ENCODE results near the gene GABBR1. TPM values are rescaled to one million over a fixed set of nuclear protein-coding genes. Genes with fewer than 3 reads are reported as not detected.

Gene GABBR1
- total RNA-seq, 2 donors from 2014 or later = 19.4 to 30.7 TPM

GRCh38 chr6:29527564-29527963, 105.4 kb downstream of the GABBR1 start:
- H3K4me3 ChIP-seq = no peak overlapping the region
- no peaks in the 10 kb centered on the region for H3K4me1 ChIP-seq (replicated peaks)
- H3K27me3 ChIP-seq (replicated peaks; ENCODE audit: insufficient read depth) = no peaks in the 10 kb centered on the region
- intact Hi-C loops (cut with DNase I) = no loop called here
- no peaks in the 10 kb centered on the region for H3K36me3 ChIP-seq
- H3K27ac ChIP-seq = no peak overlapping the region
- 90% methylated on average over 2 of the region's 2 CpGs for WGBS
- no peak for DNase-seq (ENCODE audit: low spot score)
- no peaks in the 10 kb centered on the region for H3K9me3 ChIP-seq
- no peak for TF ChIP-seq POLR2A (IDR thresholded peaks at IDR 0.05)
- no peak for TF ChIP-seq POLR2AphosphoS5 (IDR thresholded peaks at IDR 0.05)
- TF ChIP-seq CTCF (IDR thresholded peaks at IDR 0.05) = no peak

- intact Hi-C loops (cut with DNase I) = no loop called here
- no peaks in the 10 kb centered on the region for H3K27me3 ChIP-seq (replicated peaks; ENCODE audit: insufficient read depth)
- H3K4me3 ChIP-seq = no peak overlapping the region
- no peak for TF ChIP-seq CTCF (IDR thresholded peaks at IDR 0.05)
- no peak for TF ChIP-seq POLR2A (IDR thresholded peaks at IDR 0.05)
- no peak for TF ChIP-seq POLR2AphosphoS5 (IDR thresholded peaks at IDR 0.05)
- H3K27ac ChIP-seq = no peak overlapping the region
- H3K36me3 ChIP-seq = no peaks in the 10 kb centered on the region
- WGBS = 78% methylated on average over 1 of the region's 1 CpG
- no peak for DNase-seq (ENCODE audit: low spot score)
- no peaks in the 10 kb centered on the region for H3K9me3 ChIP-seq
- no peaks in the 10 kb centered on the region for H3K4me1 ChIP-seq (replicated peaks)
These were observed 105.9 kb downstream of the GABBR1 start for GRCh38 chr6:29527126-29527525.

GRCh38 chr6:29525311-29525639, 107.7 kb downstream of the GABBR1 start:
- Histone ChIP-seq H3K27ac (no peak overlapping the region), H3K27me3 (replicated peaks; ENCODE audit: insufficient read depth) (no peaks in the 10 kb centered on the region), H3K36me3 (no peaks in the 10 kb centered on the region), H3K9me3 (no peaks in the 10 kb centered on the region), H3K4me3 (no peak overlapping the region), H3K4me1 (replicated peaks) (no peaks in the 10 kb centered on the region)
- TF ChIP-seq POLR2A (IDR thresholded peaks at IDR 0.05) (no peak), POLR2AphosphoS5 (IDR thresholded peaks at IDR 0.05) (no peak), CTCF (IDR thresholded peaks at IDR 0.05) (no peak)
- DNase-seq (ENCODE audit: low spot score) = no peak
- intact Hi-C loops (cut with DNase I) = no loop called here
- 2% methylated on average over 1 of the region's 1 CpG for WGBS

GRCh38 chr6:29524444-29525310, 108.3 kb downstream of the GABBR1 start:
- no peak for DNase-seq (ENCODE audit: low spot score)
- Histone ChIP-seq H3K4me3 (no peak overlapping the region), H3K27me3 (replicated peaks; ENCODE audit: insufficient read depth) (no peaks in the 10 kb centered on the region), H3K36me3 (no peaks in the 10 kb centered on the region), H3K4me1 (replicated peaks) (no peaks in the 10 kb centered on the region), H3K9me3 (no peaks in the 10 kb centered on the region), H3K27ac (no peak overlapping the region)
- 41% methylated on average over 7 of the region's 7 CpGs for WGBS
- intact Hi-C loops (cut with DNase I) = no loop called here
- TF ChIP-seq POLR2A (IDR thresholded peaks at IDR 0.05) (no peak), POLR2AphosphoS5 (IDR thresholded peaks at IDR 0.05) (no peak), CTCF (IDR thresholded peaks at IDR 0.05) (no peak)

GRCh38 chr6:29524044-29524443, 108.9 kb downstream of the GABBR1 start:
- Histone ChIP-seq H3K27me3 (replicated peaks; ENCODE audit: insufficient read depth) (no peaks in the 10 kb centered on the region), H3K4me1 (replicated peaks) (no peaks in the 10 kb centered on the region), H3K9me3 (no peaks in the 10 kb centered on the region), H3K27ac (no peak overlapping the region), H3K36me3 (no peaks in the 10 kb centered on the region), H3K4me3 (no peak overlapping the region)
- DNase-seq (ENCODE audit: low spot score) = no peak
- 56% methylated on average over 2 of the region's 2 CpGs for WGBS
- intact Hi-C loops (cut with DNase I) = no loop called here
- TF ChIP-seq POLR2AphosphoS5 (IDR thresholded peaks at IDR 0.05) = no peak
